ENCODE results near the gene TCF19.
"Not testable (repeated sequence)": the region's sequence is repeated elsewhere in the genome, so short reads cannot be mapped to it uniquely, and the experiment has no call there.

Gene TCF19

DNA sequence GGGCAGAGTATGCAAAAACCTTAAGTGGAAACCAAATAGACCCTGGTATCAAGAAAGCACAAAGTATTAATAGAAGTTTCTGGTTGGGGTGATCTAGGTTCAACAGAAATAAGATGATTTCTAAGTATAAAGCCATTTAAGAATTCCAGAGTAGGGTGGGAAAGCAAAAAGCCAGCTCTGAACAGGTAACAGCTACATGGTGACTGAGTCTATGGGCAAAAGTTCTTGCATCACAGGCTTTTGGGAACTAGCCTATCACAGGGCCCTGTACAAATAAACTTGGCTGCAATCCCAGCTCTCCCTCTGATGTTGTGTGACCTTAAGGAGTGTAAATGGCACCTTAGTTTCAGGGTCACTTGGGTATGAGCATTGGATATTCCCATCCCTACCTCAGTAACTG, 5.5 kb downstream of the TCF19 start:
- peak; percentile 20 for DNase-seq

DNA sequence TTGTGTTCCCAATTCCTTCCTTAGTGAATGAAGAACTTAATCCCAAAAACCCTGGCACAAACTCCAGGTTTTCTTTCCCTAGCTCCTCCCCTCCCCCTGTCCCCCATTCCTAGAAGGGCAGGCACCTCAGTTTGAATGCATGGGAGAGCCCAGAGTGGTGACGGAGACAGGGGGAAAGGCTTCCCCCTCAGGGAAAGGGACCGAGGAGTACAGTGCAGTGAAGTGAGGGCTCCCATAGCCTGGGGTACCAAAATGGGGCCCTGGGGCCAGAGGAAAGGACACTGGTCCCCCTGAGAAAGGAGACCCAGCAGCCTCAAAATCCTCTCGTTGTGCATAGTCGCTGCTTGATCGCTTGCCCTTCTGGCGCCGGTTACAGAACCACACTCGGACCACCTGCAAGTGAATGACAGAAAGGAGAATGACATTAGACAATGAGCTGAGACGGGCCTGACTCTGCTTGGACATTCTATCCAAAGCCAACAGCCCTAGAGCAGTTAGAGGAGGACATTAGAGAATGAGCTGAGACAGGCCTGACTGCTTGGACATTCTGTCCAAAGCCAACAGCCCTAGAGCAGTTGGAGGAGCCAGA, 6.2 kb downstream of the TCF19 start:
- DNase-seq = not testable (repeated sequence)

DNA sequence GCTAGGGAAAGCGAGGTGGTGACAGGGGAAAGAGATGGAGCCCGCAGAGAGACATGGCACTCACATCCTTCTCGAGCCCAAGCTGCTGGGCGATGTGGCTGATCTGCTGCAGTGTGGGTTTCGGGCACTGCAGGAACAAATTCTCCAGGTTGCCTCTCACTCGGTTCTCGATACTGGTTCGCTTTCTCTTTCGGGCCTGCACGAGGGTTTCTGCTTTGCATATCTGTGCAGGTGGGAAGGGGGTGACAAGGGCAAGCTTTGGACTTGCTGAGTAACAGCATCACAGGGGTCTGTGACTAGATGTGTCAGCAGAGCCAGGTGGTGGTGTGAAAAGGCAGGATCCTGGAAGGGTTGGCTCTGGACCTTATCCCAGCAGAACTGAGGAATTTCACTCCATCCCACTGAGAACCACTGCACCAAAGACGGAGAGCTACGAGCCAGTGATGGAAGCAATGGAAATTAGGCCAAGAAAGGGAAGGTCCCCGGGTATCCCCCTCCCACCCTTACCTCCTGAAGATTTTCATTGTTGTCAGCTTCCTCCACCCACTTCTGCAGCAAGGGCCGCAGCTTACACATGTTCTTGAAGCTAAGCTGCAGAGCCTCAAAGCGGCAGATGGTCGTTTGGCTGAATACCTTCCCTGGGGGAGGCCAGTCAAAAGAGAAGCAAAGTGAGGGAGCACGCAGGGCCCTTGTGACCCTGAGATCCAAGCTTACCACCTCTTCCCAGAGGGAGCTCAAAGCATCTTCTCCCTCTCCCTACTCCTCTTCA, 6.9 kb downstream of the TCF19 start:
- not testable (repeated sequence) for DNase-seq

DNA sequence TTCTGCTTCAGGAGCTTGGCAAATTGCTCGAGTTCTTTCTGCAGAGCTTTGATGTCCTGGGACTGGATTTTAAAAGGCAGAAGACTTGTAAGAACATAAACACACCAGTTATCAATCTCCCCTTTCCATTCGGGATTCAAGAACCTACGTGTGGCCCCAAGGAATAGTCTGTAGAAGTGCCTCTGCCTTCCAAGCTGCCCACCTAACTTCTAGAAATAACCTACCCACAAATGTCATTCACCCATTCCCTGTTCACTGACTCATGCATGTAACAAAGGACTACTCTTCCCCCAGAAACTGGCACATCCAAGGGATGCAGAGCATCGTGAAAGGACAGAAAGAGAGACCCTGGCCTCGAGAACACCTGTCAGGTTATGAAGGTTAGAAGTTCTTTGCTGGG, 7.6 kb downstream of the TCF19 start:
- no peak for DNase-seq

DNA sequence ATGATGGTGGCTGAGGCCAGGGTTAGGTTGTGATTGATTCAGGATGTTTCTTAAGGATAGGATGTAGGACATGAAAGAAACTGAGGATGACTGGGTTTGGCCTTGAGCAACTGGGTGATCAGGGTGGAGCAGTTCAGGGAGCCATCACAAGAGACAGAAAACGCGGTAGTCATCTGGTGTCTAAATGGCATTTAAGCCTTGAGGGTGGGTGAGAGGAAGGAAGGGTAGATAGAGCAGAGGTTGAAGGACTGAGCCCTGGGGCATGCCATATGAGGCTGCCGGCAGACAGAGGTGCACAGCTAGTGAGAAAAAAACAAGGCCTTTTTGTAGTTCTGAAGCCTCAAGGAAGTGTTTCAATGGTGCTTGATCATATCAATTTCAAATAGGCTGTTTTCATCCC, 10.2 kb downstream of the TCF19 start:
- no peak for DNase-seq

DNA sequence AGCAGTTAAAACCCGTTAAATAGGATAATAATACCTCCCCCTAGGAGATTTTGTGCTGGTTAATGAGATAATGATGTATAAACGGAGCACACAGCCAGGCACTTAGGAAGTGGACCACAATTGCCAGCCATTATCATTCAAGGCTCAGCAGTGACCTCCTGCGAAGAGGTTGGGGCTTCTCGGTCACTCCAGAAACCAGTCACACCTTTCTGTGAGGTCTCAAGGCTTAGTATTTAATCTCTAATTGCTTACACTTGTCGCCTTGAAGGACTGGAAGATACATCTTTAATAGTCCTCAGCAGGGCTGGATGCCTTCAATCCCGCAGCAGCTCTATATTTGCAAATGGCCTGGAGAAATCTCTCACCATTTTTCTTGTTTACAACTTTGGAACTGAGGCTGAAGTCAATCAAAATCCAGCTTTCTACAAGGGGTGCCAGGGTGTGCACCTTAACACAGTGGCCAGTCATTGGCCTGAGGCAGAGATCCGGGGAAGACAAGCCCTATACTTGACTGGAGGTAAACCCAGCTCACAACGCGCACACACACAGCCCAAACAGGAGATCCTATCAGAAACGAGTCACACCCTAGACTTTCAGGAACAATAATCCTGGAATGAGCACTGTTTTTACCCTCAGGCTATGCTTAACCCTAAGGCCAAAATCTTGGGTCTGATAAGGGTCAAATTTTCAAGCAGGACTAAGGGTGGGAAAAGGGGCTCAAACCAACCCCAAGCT, 10.9 kb downstream of the TCF19 start:
- no peak for DNase-seq

DNA sequence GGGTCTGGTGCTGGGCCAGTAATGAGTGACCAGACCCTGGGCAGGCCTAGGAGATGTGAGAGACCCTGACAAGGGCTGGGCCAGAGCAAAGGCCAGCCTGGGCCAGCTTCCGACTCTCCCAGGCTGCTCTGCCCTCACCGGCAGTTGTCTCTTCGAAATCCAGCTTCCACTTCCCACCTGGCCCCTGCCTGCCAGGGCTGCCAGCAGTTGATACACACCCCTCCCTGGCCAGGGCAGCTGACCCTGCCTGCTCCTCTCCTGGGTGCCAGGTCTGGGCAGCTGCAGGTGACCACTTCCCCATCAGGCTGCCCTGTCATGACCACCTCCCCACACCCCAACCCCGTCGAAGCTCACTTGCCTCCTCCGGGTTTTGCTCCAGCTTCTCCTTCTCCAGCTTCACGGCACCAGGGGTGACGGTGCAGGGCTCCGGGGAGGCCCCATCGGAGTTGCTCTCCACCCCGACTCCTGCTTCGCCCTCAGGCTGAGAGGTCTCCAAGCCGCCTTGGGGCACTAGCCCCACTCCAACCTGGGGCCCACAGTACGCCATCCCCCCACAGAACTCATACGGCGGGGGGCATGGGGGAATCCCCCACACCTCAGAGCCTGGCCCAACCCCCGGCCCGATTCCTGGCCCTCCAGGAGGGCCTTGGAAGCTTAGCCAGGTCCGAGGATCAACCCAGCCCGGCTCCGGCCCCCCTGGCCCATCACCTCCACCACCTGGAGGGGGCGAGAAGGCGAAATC, 11.6 kb downstream of the TCF19 start:
- not testable (repeated sequence) for DNase-seq

DNA sequence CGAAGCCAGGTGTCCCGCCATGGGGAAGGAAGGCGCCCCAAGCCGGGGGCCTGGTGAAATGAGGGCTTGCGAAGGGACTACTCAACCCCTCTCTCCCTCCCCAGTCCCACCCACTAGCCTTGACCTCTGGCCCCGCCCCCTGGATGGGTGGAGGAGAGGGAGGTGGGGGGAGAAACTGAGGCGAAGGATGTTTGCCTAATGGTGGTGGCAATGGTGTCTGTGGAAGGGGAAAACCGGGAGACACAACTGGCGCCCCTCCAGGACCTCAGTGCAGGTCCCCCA, 12.2 kb downstream of the TCF19 start, which contains the start of gene POU5F1:
TSS of gene POU5F1 (minus strand) at position 83 of the 282 bp plus-strand sequence. CDS start at position 21, 62 bp downstream.
- DNase-seq = no peak

DNA sequence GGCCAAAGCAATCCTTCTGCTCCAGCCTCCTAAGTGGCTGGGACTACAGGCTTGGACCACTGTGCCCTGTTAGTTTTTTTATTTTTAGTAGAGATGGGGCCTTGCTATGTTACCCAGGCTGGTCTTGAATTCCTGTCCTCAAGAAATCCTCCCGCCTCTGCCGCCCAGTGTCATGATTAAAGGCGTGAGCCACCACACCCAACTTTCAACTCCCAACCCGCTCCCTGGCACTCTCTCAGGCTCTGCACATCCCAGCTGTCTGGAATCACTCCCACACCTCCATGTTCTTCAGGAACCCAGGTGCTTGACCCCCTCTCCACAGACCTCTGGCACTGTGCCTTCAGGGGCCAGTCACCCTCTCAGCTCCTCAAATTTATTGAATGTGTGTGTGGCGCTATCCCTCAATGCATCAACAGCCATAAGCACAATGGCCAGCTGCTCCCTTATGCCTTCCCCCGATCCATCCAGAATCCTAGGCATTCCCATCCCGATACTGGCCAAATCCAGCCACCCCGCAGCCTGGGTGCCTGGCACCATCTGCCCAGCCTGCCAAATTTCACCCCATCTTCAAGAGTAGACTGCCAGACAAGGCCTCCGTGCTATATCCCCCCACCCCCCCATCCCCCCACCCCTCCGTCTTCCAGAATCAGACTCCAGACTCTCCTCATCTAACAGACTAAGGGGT, 12.7 kb downstream of the TCF19 start:
- no peak for DNase-seq

DNA sequence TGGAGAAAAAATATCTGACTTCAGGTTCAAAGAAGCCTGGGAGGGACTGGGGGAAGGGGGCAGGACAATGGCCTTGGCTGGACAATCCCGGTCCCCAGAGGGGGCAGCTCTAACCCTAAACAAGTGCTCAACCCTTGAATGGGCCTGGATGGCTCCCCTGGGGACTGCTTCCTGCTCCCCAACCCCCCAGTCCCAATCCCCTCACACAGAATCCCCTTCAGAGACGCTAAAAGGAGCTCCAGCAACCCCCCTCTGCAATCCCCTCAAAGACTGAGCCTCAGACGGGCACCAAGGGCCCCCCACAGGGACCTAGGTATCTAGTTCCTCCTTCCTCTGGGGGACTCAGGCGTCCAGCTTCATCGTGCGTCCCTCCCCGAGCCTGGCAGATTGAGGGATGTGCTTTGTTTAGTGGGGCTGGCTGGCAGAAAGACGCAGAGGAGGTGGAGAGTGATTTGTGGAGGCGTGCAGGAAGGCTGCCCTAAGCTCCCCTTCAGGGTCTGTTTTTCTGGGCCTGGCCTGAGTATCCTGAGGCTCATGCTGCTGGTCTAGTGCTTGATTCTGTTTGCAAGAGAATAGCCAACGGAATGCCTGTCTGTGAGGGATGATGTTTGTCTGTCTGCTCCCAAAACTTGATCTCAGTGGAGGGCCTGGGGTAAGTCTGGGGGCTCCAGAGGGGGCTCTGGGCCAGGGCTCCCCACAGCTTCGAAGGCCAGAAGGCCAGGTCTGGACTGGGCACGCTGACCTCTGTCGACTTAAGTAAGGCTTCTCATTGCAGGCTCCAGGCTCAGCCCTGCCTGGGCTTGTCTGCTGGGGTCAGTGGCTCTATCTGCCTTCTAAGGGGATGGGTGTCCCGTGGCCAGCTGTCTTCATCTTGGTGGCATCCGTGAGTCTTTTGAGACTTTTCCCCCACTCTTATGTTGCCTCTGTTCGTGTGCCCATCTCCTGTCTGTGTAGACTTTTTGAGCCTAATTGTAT, 13.8 kb downstream of the TCF19 start:
- no peak for DNase-seq

DNA sequence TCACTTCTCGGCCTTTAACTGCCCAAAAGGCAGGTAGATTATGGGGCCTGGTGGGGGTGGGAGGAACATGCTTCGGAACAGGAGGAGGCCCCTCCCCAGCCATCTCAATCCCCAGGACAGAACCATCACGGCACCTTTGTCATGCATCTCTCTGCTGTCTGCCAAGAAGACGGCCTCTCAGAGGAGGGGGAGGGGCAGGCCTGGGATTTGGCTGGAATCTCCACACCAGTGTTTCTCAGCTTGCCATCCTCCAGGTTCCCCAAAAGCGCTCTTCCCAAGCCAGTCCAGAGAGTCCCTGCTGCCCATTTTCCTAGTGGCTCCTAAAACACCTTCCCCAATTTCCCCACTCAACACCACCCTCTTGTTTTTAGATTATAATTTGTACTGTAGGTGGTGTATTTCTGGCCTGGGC, 14.6 kb downstream of the TCF19 start:
- no peak for DNase-seq

DNA sequence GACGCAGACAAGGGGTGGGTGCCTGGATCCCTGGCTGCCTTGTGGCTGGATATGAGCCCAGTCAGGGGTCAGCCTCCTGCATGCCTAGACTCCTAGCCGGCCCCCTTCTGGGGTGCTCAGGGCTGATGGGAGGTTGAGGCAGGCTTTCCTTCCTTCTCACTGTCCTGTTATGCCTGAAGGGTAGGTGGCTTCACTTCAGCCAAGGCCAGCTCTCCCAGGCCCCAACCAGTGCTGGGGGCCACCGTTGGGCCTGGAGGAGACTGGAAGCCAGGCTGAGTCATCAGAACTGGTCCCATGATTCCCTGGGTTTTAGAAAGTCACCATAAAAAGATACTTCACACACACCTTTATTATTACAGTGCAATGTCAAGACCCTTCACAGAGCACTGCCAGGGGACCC, 15.0 kb downstream of the TCF19 start:
- DNase-seq = no peak

DNA sequence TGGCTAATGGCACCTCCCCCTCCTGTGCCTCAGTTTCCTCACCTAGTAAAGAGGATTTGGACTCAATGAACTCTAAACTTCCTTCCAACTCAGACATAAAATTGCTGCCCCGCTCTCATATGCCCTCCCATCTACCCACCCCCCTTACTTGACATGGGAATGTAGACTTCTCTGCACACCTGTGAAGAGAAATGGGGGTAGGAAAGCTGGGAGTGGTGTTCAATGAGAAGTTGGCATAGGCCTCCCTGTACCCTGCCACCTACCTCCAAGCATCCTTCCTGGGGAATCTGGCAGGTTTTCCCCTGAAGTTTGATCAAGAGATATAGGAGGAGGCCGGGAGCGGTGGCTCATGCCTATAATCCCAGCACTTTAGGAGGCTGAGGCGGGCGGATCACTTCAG, 16.0 kb downstream of the TCF19 start:
- DNase-seq = no peak

DNA sequence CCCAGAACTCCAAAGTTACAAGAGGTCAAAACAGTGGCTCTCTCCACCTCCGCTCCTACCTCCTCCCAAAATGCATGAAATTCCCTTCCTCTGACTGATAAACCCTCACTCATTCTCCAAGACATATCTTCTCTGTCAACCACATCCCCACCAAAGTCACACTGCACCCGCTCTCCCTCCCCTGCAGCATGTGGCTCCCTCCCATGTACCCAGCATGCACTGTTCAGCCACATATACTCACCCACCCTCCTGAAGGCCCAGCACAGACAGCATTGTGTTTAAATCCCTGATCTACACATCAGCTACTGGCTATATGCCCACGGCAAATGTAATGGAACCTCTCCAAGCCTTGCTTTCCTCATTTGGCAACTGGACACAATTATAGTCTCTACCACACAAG, 17.6 kb downstream of the TCF19 start:
- peak; percentile 53 for DNase-seq

DNA sequence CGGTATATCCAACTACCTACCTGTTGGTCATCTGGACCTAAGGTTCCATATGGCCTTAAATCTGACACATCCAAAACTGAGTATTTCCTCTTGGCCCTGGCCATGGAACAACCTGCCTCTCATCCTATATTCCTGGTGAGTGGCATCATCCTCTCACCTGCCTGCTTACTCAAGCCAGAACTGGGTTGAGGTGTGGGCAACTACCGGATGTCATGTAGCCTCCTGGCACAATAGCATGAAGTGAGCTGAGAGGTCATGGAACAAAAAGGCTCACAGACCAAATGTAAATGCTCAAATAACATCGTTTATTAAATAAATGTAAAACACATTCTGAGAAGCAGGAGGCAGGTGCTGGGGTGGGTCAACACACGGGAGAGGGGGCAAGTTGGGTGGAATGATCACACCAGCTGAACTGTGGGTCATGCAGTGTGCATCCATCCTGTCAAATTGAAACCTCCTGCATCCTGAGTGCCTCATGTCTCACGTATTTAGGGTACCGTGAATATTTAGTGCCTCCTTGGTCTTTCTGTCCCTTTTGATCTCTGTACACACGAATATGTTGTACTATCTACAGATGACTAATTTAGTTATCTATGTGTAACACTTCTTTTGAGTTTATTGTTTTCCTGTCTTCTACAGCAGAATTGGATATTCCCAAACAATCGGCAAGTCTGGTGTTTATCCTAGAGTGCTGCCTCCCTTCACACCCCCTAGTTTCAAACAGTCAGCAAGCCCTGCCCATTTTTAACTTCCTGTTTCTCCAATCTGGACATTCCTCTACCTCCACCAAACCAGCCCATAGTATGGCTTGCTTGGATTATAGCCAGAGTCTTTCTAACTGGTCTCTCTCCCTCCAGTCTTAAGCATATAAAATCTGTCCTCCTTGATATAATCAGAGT, 20.0 kb downstream of the TCF19 start:
- no peak for DNase-seq

DNA sequence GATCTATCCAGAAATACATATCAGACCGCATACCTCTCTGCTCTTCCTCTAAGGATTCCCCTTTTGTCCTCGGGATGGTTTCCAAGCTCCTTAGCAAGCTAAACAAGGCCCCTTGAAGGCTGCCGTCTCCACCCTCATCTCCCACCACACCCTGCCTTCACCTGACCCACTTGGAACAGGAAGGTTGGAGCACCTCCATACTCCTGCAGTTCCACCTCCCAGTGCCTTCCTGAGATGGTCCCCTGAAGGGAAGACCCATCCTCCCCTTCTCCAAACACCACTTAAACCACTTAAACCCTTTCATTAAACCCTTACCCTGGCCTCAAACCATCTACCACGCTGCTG, 20.6 kb downstream of the TCF19 start:
- DNase-seq = no peak

DNA sequence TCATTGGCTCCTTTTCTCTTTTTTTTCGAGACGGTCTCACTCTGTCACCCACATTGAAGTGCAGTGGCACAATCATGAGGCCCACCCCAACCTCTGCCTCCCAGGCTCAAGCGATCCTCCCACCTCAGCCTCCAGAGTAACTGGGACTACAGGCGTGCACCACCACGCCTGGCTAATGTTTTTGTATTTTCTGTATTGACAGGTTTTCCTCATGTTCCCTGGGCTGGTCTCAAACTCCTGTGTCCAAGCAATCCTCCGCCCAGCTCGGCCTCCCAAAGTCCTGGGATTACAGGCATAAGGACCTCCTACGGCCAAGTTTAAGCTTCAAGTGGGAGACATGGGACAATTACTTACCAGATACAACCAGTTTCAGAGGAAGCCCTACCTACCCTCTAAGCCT, 21.5 kb downstream of the TCF19 start:
- DNase-seq = no peak

DNA sequence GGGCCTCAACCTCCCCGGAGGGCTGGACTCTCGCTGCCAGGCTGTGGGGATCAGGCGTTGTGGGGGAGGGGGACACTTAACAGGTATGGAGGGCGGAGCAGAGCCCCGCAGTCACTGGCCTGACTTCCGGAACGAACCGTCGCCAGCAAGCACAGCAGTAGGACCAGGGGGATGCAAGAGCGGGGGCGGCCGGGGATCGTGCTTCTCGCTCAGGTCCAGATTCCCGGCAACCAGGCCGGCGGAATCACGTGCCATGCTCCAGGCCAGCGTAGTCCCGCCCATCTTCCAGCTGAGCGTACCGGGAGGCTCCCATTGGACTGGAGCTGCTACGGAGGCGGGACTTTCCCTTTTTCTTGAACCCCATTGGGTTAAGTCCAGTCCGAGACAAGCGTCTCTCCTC, 22.1 kb downstream of the TCF19 start:
- DNase-seq = peak; percentile 85

DNA sequence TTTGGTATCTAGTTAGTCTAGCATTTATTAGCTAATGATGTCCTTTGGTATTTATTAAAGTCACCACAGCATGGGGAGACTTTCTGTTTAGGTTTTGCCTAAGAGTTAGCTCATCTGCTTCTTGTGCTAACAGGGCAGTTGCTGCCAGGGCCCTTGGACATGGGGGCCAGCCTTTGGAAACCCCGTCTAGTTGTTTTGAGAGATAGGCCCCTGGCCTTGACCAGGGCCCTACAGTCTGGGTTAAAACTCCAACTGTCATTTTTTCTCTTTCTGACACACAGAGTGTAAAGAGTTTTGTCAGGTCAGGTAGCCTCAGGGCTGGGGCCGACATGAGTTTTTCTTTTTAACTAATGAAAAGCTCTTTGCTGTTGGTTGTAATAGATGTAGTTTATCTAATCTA, 24.9 kb downstream of the TCF19 start:
- not testable (repeated sequence) for DNase-seq

DNA sequence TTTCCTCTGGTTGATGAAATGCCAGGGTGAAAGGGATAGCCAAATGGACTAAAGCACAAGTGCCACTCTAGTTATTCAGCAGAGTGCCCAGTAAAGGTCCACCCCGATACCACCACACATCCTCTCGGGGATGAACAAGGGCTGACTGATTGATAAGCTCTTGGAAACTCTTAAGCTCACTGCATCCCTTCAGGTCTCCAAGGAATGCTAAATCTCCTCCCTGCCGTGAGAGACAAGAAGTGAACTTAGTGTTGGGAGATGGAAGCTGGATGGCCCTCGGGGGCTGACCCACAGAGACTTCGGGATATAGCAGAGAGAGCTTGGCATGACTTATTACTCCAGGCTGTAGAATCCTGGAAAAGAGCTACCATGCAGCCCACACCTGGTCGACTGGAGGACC, 25.5 kb downstream of the TCF19 start:
- not testable (repeated sequence) for DNase-seq

DNA sequence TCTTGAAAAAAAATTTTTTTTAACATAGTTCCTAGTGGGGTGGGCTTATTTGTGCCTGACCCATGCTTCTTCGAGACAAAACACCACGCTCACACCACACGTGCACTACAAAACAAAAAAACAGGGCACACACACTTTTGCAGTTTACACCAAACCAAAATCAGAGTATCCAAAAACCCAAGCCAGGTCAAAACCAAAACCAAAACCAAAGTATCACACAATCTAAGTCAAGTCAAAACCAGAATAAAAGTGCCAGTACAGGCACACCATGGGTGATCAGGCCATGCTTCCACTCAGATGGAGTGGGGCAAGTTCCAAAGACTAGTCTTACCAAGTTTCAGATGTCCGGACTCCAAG, 27.3 kb downstream of the TCF19 start:
- not testable (repeated sequence) for DNase-seq
